Activated CD8-positive, alpha-beta memory T cell treated with anti-CD3 and anti-CD28 coated beads for 36 hours (primary cell): ENCODE data around the gene RTN1. TPM values are rescaled to one million over a fixed set of nuclear protein-coding genes. Genes with fewer than 3 reads are reported as not detected.

Source experiments
- CTCF ChIA-PET: fragments of 350-600 bp; sonication (Branson Sonifier 250); formaldehyde crosslinking; loops from one replicate; lab custom pipeline; 2021; ENCODE audit warnings: antibody characterized with exemption; lab: Charles Lee
- POLR2A ChIA-PET: fragments of 350-600 bp; sonication (Branson Sonifier 250); formaldehyde crosslinking; loops from one replicate; lab custom pipeline; 2021; ENCODE audit warnings: antibody characterized with exemption; lab: Charles Lee
- total RNA-seq, 2 experiments: library from RNA; stranded (reverse); gene quantifications; one replicate each; pipeline ENCODE4 v1.2.3, GENCODE V29; 2021

Gene RTN1
- not detected for total RNA-seq

- ChIA-PET CTCF (interaction anchor here (2.0 kb wide), 1 partner anchor 27 kb away, joined by 5 read pairs; no protein-coding TSS in a partner anchor), POLR2A (no interaction called here)
These were observed at the start of gene RTN1 for GRCh38 chr14:59870277-59871165. Gene RTN1 (minus strand): TSS chr14:59870776. CDS start chr14:59870630, 146 bp downstream.

DNA sequence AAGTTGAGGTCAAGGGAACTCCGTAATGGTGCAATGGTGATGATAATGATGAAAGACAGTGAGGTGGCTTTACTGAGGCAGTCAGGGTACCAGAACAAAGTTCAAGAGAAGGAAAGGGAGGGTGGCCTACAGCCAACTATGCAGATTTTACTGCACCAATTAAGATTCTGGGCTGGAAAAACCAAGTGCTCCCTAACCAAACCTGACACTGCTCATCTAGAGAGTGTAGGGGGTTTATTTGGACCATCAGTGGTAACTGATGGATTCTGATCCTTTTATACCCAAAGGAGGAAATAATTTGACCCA is 49.8 kb upstream of the RTN1 start:
- CTCF ChIA-PET: no interaction called here
- POLR2A ChIA-PET: no interaction called here

GRCh38 chr14:59919570-59920377 is 49.2 kb upstream of the RTN1 start, which contains the start of gene LRRC9:
Gene LRRC9 (plus strand): TSS chr14:59920144.
- POLR2A ChIA-PET: no interaction called here
- CTCF ChIA-PET: no interaction called here

DNA sequence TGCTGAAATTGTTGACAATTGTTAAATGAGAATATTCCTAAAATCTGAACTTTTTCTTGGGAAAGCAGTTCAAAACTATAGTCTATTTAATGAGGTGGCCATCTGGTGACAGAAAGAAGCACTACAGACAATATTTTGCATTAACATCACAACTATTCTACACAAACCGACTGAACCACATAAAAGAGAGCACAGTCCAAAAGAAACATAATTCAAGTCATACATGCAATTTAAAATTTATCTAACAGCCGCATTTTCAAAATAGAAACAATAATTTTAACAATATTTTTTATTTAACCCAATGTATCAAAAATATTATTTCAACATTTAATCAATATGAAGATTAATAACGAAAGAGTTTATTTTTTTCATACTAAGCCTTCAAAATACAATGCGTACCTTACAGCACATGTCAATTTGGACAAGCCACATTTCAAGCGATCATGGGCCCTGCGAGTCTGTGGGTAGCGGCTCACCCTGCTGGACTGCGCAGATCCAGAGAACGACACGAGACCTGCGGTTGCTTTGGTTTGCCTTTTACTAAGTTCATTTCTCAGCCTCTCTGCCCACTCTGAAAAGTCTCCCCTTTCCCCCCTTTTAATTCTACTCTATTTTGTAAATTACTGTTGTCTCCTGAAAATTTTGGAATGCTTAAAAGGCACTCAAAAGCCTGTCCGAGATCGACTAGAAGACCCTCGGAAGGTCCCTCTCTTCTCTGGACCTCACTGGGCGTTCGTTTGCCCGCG is 48.4 kb upstream of the RTN1 start:
- ChIA-PET POLR2A (no interaction called here), CTCF (no interaction called here)

DNA sequence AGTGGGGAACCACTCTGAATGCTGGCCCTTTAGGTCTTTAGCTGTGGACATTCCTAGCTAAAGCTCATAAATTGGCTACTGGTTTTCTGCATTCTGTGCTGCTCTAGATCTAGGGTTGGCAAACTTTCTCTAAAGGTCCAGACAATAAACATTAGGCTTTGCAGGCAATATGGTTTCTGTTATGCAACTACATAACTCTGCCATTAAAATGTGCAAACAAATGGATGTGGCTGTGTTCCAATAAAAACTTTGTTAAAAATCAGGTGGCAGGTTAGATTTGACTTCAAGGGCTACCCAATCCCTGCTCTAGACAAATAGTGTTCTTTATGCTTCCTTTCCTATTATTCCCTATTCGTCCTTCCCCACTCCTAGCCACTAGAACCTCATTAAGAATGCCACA is 42.6 kb upstream of the RTN1 start:
- CTCF ChIA-PET: no interaction called here
- POLR2A ChIA-PET: interaction anchor here (0.6 kb wide), 1 partner anchor 400 kb away, joined by 3 read pairs; no protein-coding TSS in a partner anchor

DNA sequence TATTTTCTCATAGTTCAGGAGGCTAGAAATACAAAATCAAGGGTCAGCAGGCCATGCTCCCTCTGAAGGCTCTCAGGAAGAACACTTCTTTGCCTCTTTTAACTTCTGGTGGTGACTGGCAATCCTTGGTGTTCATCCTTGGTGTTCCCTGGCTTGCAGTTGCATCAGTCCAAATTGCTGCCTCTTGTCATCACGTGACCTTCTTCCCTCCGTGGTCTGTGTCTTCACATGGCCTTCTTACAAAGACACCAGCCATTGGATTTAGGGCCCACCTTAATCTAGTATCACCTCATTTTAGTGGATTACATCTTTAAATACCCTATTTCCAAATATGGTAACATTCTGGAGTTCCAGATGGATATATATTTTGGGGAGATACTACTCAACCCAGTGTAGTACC is 41.9 kb upstream of the RTN1 start:
- ChIA-PET POLR2A (no interaction called here), CTCF (no interaction called here)

GRCh38 chr14:59905188-59905587 is 34.6 kb upstream of the RTN1 start:
- ChIA-PET POLR2A (no interaction called here), CTCF (no interaction called here)

DNA sequence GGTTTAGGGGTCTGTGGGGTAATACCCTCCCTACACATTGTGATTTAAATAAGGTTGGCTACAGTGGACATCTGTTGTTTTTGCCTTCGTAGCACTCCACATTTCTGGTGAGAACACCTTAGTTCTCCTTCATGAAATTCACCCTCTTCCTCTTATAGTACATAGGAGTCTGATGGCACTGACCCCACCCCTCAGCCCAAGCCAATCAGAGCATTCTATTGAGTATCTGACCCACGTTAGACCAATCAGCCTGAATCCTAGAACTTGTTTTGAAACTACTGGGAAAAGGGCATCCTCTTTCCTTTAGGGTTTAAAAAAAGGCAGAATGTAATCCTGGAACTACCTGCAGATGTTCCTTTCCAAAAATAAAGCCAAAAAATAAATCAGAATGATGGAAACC is 33.6 kb upstream of the RTN1 start:
- CTCF ChIA-PET: no interaction called here
- POLR2A ChIA-PET: no interaction called here

DNA sequence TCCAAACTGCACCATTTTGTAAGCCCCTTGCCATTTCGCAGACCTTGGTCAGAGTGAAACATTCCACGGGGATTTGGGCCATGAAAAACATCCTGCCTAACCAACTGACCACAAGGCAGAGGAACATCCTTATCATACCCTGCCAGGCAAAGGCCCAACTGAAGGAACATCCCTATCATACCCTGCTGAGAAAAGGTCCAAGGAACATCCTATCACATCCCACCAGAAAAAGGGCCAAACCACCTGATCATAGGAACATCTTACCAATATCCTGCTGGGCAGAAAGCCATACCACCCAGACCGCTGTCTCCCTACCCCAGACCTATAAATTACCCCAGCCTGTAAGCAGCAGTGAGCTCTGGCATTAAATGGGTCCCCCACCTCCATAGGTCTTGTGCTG is 30.0 kb upstream of the RTN1 start:
- POLR2A ChIA-PET: no interaction called here
- CTCF ChIA-PET: no interaction called here

- ChIA-PET POLR2A (no interaction called here), CTCF (interaction anchor here (1.5 kb wide), 1 partner anchor 26 kb away, joined by 5 read pairs; the partner anchor contains the start of gene RTN1)
These were observed 27.3 kb upstream of the RTN1 start for GRCh38 chr14:59897757-59898383.

DNA sequence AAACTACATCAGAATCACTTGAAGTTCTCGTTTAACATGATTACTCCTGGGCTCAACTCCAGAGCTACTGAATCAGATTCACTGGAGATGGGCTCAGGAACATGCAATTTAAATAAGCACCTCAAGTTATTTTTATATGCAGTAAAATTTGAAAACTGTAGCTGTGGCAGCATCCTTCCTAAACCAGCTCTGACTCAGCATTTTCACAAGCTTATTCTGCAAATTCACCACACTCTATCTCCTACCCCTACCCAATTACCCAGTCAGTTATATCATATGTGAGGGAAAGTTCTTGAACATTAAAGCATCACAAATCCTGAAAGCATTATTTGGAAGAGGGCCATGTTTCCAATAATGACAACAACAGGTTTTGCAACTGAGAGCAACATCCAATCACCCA is 25.1 kb upstream of the RTN1 start:
- ChIA-PET CTCF (no interaction called here), POLR2A (no interaction called here)

DNA sequence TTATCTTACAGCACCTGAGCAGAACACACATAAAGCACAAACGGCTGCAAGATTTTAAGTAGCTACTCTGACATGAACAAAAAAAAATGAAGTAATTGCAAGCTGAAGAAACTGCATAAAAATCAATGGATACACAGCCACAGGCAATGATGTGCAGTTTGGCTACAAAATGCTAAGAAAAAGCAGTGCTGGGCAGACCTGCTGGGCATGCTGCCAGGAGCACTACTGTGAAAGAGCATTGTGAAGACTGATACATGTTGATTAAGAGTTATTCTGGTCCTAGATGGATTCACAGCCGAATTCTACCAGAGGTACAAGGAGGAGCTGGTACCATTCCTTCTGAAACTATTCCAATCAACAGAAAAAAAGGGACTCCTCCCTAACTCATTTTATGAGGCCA is 20.1 kb upstream of the RTN1 start:
- ChIA-PET CTCF (no interaction called here), POLR2A (no interaction called here)

GRCh38 chr14:59882957-59883356 is 12.4 kb upstream of the RTN1 start:
- POLR2A ChIA-PET: no interaction called here
- CTCF ChIA-PET: interaction anchor here (0.5 kb wide), 1 partner anchor 1891 kb away, joined by 3 read pairs; no protein-coding TSS in a partner anchor

GRCh38 chr14:59871166-59871495 is 555 bp upstream of the RTN1 start:
- CTCF ChIA-PET: interaction anchor here (2.0 kb wide), 1 partner anchor 27 kb away, joined by 5 read pairs; no protein-coding TSS in a partner anchor
- POLR2A ChIA-PET: no interaction called here

DNA sequence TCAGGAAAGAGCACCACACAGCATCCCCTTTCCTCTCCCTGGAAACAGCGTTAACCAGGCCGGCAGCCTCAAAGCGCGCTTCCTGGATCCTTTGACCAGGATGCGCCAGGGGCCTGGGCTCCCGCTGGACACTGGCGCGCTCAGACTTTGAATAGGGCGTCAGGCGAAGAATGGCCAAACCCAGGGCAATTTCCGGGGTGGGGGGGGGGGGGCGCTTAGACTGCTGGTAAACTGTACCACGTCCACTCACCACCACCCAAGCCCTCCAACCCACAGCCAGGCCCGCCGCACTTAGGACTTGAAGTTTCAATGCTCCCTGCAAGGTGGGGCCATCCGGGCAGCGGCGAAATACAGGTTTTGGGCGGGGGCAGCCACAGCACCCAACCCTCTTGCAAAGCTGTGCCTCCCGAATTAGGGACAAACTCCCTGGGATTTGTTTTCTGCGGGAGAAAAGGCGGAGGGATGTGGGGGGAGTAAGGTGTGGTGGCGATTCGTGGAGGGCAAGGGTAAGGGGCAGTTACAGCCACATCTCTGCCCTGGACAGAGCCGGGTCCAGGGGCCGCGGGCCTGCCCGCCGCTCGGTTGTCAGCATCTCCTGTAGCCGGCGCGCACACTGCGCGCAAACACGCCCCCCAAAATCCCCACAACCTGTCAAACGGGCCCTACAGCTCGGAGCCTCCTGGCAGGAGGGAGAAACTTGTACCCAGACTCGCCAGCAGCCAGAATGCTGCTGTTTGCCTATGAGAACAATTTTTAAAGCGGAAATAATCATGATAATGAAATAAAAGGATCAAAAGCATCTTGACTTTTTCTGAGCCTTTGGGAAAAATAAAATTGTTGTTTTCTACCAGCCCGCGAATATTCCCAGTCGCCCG is 958 bp downstream of the RTN1 start:
- POLR2A ChIA-PET: no interaction called here
- CTCF ChIA-PET: no interaction called here

- ChIA-PET CTCF (interaction anchor here (1.1 kb wide), 1 partner anchor 772 kb away, joined by 4 read pairs; no protein-coding TSS in a partner anchor), POLR2A (no interaction called here)
These were observed 2.6 kb downstream of the RTN1 start for GRCh38 chr14:59868021-59868420.

- ChIA-PET CTCF (no interaction called here), POLR2A (no interaction called here)
These were observed 6.6 kb downstream of the RTN1 start for GRCh38 chr14:59863806-59864525.

- ChIA-PET CTCF (no interaction called here), POLR2A (no interaction called here)
These were observed 13.2 kb downstream of the RTN1 start for GRCh38 chr14:59857328-59857727.
